GM12874 (cell line): ENCODE results near the gene FYN.

Source experiments
- TF ChIP-seq, protein P1 (sequence below): IDR thresholded peaks from 2 replicates; pipeline ENCODE4 v1.5.1; 2011; ENCODE audit warnings: low read depth, mild to moderate bottlenecking, control low read depth, low read length, moderate library complexity; ENCODE audit not compliant: insufficient read depth

The FYN gene

DNA sequence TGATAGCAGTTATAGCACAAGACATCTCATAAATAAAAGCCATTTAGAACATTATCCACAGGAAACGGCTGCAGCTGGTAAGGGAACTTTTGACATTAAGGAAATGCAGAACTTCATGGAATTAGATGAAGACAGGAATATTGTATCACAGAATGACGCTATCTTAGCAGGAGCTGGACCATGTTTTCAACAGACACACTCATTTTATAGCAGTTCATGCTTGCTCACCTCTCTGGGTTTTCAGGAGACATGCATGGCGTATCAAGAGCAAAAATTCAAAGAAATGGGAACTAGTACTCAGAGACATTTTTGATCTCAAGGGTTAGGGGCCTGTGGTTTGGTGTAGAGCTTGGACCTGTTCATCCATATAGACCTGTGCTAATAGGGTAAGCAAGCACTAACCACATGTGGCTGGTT lies 125.0 kb downstream of the FYN start:
- TF ChIP-seq, protein P1, sequence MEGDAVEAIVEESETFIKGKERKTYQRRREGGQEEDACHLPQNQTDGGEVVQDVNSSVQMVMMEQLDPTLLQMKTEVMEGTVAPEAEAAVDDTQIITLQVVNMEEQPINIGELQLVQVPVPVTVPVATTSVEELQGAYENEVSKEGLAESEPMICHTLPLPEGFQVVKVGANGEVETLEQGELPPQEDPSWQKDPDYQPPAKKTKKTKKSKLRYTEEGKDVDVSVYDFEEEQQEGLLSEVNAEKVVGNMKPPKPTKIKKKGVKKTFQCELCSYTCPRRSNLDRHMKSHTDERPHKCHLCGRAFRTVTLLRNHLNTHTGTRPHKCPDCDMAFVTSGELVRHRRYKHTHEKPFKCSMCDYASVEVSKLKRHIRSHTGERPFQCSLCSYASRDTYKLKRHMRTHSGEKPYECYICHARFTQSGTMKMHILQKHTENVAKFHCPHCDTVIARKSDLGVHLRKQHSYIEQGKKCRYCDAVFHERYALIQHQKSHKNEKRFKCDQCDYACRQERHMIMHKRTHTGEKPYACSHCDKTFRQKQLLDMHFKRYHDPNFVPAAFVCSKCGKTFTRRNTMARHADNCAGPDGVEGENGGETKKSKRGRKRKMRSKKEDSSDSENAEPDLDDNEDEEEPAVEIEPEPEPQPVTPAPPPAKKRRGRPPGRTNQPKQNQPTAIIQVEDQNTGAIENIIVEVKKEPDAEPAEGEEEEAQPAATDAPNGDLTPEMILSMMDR, result no peak

DNA sequence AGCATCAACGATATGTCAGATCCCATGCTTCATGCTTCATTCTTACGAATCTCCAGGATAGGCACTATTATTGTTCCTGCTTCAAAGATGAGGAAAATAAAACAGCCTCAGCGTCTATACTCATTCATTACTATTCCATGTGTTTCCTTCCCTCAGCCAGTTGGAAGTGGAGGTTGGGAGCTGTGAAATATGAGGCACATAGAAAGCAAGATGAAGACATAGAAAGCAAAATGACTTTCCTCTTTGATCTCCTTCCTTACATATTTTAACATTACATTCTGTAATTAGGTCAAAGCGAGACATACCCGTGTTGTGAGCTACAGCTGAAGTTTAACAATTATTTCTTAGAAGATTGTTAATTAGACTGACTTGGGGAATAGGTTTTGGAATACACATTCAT lies 125.4 kb downstream of the FYN start:
- TF ChIP-seq, protein P1, result no peak

DNA sequence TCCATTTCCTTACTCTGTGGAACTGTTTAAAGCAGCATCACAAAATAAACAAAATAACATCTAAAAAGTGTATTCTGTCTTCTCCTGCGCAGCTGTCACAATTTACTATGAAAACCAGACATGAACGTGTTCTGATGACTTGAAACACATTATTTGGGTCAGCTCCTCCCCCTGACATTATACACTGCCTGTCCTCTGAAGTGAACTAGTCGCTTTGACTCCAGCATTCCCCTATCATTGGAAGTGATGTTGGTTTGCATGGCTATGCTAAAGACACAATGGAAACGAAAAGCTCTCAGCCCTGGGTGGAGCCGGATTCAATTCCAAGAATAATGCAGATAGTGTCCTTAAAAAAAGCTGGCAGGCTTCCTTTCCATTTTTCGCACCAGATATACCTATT lies 125.9 kb downstream of the FYN start:
- TF ChIP-seq, protein P1, result no peak

DNA sequence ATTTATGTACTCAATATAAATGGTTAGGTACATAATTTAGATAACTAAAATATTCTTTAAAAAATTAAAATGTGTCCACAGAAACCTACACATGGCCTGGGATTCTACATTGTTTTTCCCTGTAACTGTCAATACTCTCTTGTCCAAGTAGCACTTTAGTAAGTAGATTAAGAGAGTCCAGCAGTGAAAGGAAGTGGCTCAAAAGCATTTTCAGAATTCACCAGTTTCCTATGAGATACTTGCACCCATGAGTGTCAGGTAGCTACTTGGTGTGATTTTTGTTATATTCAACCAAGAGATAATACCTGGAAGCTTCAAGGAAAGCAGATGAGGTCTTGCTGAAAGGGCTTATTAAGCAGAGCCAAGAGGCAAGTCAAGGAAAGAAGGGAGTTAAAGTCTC lies 126.3 kb downstream of the FYN start:
- TF ChIP-seq, protein P1, result no peak

DNA sequence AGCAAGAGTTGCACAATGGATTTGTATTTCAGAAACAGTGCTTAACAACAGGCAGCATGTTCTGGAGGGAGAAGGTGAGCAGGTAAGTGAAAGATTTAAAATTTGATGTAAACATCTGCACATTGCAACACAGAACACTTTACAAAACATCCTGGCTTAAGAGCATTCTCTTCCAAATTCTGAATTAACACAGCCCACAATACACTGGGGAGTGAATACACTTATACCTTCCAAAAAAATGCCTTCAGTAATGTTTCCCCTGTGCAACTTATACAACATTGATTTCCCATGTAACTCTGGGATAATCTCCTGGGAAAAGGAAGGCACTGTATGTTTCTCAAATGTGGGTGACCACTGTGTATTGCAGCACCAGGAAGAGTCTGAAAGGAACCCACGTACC lies 127.6 kb downstream of the FYN start:
- TF ChIP-seq, protein P1, result no peak

DNA sequence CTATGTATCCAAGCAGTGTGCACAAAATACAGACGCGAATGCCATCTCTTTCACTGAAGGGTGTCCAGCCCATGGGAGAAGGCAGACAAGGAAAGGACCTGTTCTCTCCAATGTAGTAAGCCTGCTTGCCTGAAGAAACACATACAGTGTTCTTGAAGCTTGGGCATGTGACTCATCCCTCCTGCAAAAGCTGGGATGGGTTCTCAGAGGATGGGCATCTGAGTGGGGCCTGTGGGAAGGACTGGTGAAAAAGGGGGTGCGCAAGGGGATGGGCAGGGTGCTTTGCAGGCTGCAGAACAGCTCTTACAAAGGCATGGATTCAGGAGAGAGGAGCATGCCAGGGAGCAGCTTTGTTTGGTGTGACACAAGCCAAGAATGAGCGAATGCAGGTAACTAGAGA lies 128.1 kb downstream of the FYN start:
- TF ChIP-seq, protein P1, result no peak

DNA sequence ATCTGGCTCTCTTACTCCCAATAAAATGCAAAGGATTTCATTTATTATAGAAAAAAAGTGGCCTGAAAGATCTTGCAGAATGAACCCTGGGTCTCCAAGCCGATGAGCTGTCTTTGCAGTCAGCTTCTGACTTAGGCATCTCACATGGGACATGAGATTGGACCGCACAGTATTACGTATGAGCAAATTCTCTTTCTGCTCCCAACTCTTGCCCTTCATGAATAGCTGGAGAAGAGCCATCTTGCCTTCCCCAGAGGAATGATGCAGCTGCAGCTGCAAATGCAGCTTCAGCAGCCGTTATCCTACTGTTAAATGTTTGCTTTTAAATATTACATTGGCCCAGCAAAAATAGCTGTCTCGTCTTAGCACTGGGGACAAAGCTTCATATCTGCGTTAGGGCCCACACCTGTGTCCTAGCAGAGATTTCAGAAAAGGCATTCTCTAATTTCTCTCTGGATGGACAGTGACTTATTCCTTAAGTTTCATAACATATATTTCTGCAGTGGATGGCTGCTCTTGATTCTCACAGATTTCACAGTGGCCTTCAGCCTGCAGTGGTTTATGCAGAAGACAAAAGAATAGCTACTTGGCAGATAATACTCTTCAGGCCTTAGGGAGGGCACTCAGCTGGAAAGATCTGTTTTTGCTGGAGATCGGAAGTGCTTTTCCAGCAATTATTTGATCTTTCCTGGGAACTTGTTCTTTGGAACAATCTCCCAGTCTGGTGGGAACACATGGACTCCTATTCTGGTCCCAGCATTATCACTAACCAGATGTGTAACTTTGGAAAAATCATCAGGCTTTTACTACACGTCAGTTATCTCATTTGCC lies 129.2 kb downstream of the FYN start:
- TF ChIP-seq, protein P1, result no peak
